ENCODE results near the gene GJA1.
"Not testable (repeated sequence)": the region's sequence is repeated elsewhere in the genome, so short reads cannot be mapped to it uniquely, and the experiment has no call there.

GJA1 gene

DNA sequence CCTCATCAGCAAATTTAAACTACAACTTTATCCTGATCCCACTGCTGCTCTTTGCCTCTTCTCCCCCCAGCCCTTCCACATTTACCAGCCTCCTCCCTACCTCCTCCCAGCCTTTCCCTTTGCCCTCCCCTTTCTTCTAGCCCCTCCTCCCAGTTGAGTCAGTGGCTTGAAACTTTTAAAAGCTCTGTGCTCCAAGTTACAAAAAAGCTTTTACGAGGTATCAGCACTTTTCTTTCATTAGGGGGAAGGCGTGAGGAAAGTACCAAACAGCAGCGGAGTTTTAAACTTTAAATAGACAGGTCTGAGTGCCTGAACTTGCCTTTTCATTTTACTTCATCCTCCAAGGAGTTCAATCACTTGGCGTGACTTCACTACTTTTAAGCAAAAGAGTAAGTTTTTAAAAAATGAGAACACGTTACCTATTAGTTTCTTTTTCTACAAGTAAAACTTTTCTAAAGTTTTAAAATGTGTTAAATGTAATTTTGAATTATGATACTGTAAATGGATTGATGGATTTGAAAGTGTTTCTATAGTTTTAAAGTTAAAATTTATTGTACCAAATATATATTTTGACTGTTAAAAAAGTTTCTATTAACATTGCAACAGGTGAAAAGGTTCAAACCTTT is at the start of gene GJA1:
Gene GJA1 (plus strand): TSS at position 203 of the 626 bp plus-strand sequence. CDS start 11,202 bp downstream, outside the sequence.
- no peak for DNase-seq (ENCODE audit: low read depth in 2 of 2)

DNA sequence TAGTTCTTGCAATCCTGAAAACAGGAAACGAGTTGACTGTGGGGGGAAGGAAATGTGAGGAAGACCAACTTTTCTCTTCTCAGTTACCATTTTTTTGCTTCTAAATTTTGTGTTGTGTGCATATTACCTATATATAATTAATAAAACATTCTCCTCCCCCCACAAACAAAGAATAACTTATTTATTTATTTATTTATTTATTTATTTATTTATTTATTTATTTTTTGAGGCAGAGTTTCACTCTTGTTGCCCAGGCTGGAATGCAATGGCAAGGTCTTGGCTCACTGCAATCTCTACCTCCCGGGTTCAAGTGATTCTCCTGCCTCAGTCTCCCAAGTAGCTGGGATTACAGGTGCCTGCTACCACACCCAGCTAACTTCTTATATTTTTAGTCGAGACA is 48.9 kb upstream of the GJA1 start:
- not testable (repeated sequence) for DNase-seq (ENCODE audit: low read depth in 2 of 2)

- no peak for DNase-seq (ENCODE audit: low read depth in 2 of 2)
Observed at GRCh38 chr6:121389419-121389818, 46.0 kb upstream of the GJA1 start.

DNA sequence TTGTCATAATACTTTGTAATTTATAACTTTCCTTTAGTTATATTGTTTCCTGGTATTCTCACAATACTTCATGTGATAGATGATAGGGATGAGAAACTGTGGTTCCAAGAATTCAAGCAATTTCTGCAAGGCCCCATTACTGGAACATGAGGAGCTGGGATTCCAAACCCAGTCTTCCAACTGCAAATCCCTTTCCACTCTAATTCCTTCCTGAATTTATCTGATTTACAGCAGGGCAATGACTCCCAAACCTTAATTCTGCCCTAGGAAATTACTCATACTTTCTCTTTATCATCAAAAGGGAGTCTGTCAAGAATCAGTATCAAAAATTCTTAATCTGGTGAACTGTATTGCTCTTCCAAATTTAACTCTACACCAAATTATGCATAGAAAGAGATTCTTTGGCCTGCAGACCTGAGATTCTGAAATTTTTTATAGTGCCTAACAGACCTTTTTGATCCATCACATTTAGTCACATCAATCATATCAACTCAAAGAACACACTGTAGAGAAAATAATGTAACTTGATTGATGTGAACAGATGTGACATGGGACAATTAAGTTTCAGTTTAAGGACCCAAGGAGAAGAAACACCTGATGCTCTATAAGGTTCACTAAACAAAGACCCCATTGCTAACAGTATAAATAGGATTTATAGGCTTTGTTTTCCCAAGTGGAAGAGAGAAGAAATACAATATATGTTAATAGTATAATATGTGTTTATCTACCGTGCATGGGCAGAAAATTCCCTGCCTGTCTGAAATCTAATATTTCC is 41.5 kb upstream of the GJA1 start:
- no peak for DNase-seq (ENCODE audit: low read depth in 2 of 2)

GRCh38 chr6:121395736-121396135 is 39.7 kb upstream of the GJA1 start:
- no peak for DNase-seq (ENCODE audit: low read depth in 2 of 2)

DNA sequence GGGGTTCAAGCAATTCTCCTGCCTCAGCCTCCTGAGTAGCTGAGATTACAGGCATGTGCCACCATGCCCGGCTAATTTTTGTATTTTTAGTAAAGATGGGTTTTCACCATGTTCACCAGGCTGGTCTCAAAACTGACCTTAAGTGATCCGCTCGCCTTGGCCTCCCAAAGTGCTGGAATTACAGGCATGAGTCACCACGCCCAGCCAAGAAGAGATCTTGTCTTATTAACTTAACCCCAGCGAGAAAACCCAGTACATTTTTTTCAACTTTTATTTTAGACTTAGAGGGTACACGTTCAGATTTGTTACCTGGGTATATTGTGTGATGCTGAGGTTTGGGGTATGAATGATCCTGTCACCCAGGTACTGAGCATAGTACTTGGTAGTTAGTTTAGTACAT is 38.3 kb upstream of the GJA1 start:
- not testable (repeated sequence) for DNase-seq (ENCODE audit: low read depth in 2 of 2)

GRCh38 chr6:121398127-121398526 is 37.3 kb upstream of the GJA1 start:
- no peak for DNase-seq (ENCODE audit: low read depth in 2 of 2)

DNA sequence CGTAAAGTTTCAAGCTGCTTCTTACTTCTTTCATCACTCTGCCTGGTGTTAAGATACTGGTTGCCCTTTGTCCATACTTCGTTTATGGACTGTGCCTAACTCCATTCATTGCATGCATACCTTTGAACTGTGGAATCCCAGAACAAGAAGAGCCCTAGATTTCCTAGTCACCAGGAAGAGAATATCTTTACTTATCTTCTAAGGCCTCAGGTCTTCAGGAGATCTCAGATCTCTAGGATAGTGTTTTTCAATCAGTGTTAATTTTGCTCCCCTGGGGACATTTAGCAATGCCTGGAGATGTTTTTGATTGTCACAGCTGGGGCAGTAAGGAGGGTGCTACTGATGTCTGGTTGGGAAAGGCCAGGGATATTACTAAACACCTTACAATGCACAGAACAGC is 35.5 kb upstream of the GJA1 start:
- no peak for DNase-seq (ENCODE audit: low read depth in 2 of 2)

DNA sequence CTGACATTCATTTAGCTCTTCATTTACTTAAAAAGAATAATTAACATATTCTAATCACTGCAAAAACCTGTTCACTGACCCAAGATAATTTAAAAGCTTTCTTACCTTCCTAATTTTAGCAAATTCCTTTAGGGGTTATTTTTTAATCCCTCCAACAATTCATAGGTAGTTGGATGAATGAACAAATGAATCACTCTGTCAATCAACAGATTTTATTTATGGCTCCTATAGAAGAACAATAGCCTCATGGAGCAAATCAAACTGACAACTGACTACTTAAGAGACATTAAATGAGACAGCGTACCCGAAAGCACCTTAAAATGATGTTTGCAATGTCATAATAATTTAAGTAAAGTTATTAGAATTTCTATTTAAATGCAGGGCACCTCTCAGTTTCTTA is 31.5 kb upstream of the GJA1 start:
- no peak for DNase-seq (ENCODE audit: low read depth in 2 of 2)

DNA sequence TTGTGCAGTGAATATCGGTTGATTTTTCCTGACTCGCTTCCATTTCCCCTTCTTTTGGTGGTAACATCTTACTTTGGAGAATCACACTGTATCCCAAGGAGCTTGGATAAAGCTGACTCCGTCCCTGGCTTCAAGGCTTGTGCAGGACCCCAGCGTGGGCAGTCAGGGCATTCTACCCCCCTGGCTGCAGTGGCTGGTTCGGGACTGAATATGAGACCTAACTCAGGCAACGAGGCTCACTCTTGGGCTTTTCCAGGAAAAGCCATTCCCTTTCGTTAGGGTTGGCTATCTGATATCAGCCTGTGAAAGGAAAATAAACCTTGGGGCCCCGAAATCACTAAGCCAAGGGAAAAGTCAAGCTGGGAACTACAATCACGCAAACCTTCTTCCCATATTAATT is 30.1 kb upstream of the GJA1 start:
- DNase-seq (ENCODE audit: low read depth in 2 of 2): no peak

GRCh38 chr6:121408321-121408720 is 27.1 kb upstream of the GJA1 start:
- DNase-seq (ENCODE audit: low read depth in 2 of 2): no peak

DNA sequence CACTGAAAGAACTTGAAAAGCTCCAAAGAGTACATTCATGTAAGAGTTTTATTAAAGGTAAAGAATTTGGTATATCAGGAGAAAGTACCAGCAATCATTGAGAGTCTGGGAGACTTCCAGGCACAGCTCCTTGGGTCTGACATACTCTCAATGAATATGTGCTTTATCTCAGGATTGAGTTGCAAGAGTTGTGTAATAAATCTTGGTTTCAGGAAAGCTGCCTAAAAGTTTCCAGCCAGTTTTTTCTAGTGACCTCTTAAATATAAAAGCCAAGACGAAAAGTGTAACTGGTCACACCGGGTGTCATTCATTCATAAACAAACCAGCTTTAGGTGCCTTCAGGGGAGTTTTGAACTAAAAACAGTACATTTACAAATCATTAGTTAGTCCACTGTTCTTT is 21.6 kb upstream of the GJA1 start:
- no peak for DNase-seq (ENCODE audit: low read depth in 2 of 2)

DNA sequence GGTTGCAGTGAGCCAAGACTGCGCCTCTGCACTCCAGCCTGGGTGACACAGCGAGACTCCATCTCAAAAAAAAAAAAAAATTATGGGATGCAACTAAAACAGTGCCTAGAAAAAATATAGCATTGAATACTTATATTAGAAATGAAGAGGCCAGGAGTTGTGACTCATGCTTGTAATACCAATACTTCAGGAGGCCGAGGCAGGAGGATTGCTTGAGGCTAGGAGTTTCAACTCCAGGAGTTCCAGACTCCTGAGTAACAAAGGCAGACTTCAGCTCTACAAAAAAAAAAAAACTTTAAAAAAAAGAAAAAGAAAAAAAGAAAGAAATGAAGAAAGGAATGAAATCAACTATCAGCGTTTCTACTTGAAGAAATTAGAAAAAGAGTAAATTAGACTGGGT is 17.1 kb upstream of the GJA1 start:
- no peak for DNase-seq (ENCODE audit: low read depth in 2 of 2)

- DNase-seq (ENCODE audit: low read depth in 2 of 2): no peak
Observed at GRCh38 chr6:121426686-121427085, 8.8 kb upstream of the GJA1 start.

DNA sequence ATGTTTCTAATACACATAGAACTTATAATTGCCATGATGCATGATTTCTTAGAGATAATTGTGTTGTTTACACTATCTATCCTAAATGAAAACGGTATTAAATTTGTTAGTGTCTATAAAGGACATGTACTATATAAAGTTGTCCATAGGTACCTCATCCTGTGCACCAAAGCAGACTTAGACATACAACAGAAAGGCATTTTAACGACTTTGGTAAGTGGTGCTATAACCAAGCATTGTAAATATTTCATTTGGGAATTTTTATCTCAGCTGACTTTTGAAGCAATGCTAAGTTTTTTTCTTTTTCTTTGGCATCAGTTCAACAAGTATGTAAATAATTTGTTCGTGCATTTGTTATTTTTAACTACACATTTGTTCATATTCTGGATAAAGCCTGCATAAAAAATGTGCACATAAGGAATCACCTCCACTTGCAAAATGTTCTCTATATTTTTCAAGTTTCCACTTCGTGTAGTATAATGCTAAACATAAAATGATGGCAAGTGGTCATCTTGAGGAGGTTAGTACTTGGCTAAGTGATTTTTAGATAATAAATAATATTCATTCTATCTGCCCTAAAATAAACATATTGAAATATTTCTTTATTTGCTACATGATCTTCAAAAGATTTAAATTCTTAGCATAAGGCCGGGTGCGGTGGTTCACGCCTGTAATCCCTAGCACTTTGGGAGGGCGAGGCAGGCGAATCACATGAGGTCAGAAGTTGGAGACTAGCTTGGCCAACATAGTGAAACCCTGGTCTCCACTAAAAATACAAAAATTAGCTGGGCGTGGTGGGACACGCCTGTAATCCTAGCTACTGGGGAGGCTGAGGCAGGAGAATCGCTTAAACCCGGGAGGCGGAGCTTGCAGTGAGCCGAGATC is 6.3 kb upstream of the GJA1 start:
- no peak for DNase-seq (ENCODE audit: low read depth in 2 of 2)

- no peak for DNase-seq (ENCODE audit: low read depth in 2 of 2)
Observed at GRCh38 chr6:121430514-121431460, 4.7 kb upstream of the GJA1 start.

- not testable (repeated sequence) for DNase-seq (ENCODE audit: low read depth in 2 of 2)
Observed at GRCh38 chr6:121431776-121432175, 3.7 kb upstream of the GJA1 start.

- DNase-seq (ENCODE audit: low read depth in 2 of 2): no peak
Observed at GRCh38 chr6:121434037-121434770, 1.2 kb upstream of the GJA1 start.

DNA sequence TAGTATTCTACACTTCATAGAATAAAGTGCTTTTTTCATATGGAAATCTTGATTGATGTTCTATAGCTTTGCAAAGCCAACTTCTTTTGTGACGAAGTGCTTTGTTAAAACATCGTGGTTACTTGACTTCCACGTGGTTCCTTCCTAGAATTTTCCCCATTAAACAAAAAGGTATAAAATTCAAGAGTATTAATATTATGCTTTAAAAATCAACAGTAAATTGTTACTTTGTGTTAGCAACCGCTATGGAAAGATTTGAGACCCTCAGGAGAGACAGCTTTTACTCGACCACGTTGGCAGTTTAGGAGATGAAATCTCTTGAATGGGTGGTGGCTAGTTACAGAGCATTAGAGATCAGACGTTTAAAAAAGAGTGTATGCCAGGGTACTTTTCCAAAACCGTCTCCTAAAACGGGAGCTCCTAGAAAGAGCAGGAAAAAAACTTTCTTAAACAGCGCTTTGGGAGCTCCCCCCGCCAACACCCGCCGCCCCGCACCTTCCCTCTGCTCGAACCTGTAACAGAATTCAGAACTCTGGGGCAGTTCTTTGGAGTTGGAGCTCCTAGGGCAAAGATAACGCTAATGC is 920 bp downstream of the GJA1 start:
- no peak for DNase-seq (ENCODE audit: low read depth in 2 of 2)
